Right lung (tissue), 5 donors: ENCODE measurements around the gene KCNH1. TPM values are rescaled to one million over a fixed set of nuclear protein-coding genes. Genes with fewer than 3 reads are reported as not detected.

Experiments
- DNase-seq, 2 donors: peaks; one replicate each; pipeline ENCODE4 v3.0.0-alpha.2; 2013
- polyA plus RNA-seq, 5 donors: library from polyadenylated mRNA; unstranded; fragments of 120-200 nt; gene quantifications; one replicate each; pipeline versions ENCODE4 v1.2.1 to v1.2.3, GENCODE V29; 2013; ENCODE audit warnings: inconsistent platforms in 1 of 5, low replicate concordance in 1 of 5; ENCODE audit not compliant: insufficient read length in 5 of 5, insufficient read depth in 1 of 5

Gene KCNH1
- polyA plus RNA-seq, 5 donors, result 0.07 to 0.59 (median 0.18) TPM

- no peak for DNase-seq
Observed at GRCh38 chr1:210758261-210758660, 375.7 kb downstream of the KCNH1 start.

GRCh38 chr1:210757677-210758076 is 376.3 kb downstream of the KCNH1 start:
- no peak for DNase-seq

- no peak for DNase-seq
Observed at GRCh38 chr1:210755991-210756659, 377.8 kb downstream of the KCNH1 start.

- peak; percentile 9 to 28 for DNase-seq
Observed at GRCh38 chr1:210754878-210755665, 378.9 kb downstream of the KCNH1 start.

- no peak for DNase-seq
Observed at GRCh38 chr1:210751911-210752310, 382.0 kb downstream of the KCNH1 start.

- no peak for DNase-seq
Observed at GRCh38 chr1:210750468-210750867, 383.5 kb downstream of the KCNH1 start.

GRCh38 chr1:210748796-210749195 is 385.2 kb downstream of the KCNH1 start:
- DNase-seq, result no peak

GRCh38 chr1:210747890-210748289 is 386.1 kb downstream of the KCNH1 start:
- no peak for DNase-seq

- DNase-seq, result no peak
Observed at GRCh38 chr1:210747112-210747511, 386.8 kb downstream of the KCNH1 start.

- DNase-seq, result no peak
Observed at GRCh38 chr1:210746024-210746731, 387.8 kb downstream of the KCNH1 start.

GRCh38 chr1:210743038-210743437 is 390.9 kb downstream of the KCNH1 start:
- no peak for DNase-seq

GRCh38 chr1:210741564-210741963 is 392.4 kb downstream of the KCNH1 start:
- no peak for DNase-seq

- no peak for DNase-seq
Observed at GRCh38 chr1:210739627-210740026, 394.3 kb downstream of the KCNH1 start.

GRCh38 chr1:210738256-210738655 is 395.7 kb downstream of the KCNH1 start:
- DNase-seq, result no peak

GRCh38 chr1:210736713-210737112 is 397.2 kb downstream of the KCNH1 start:
- DNase-seq, result no peak

GRCh38 chr1:210731597-210731996 is 402.4 kb downstream of the KCNH1 start:
- DNase-seq, result no peak

- no peak for DNase-seq
Observed at GRCh38 chr1:210731193-210731592, 402.8 kb downstream of the KCNH1 start.

- no peak for DNase-seq
Observed at GRCh38 chr1:210730023-210730422, 403.9 kb downstream of the KCNH1 start.

GRCh38 chr1:210728437-210729149 is 405.4 kb downstream of the KCNH1 start:
- no peak for DNase-seq

GRCh38 chr1:210727709-210728108 is 406.2 kb downstream of the KCNH1 start:
- no peak for DNase-seq

GRCh38 chr1:210726621-210727020 is 407.3 kb downstream of the KCNH1 start:
- DNase-seq, result peak; percentile 6 to 25

- DNase-seq, result no peak
Observed at GRCh38 chr1:210724768-210725167, 409.2 kb downstream of the KCNH1 start.
